A549 (cell line): Measurements from ENCODE around the gene CCRL2.

ENCODE experiments used
- MAZ ChIP-seq: fragments of 150-350 bp; IDR thresholded peaks from 2 replicates; pipeline ENCODE4 v1.6.1; 2014; ENCODE audit warnings: antibody characterized with exemption, low read depth, low read length, borderline replicate concordance
- POLR2A ChIP-seq: IDR thresholded peaks from 2 replicates; pipeline ENCODE4 v1.6.1; 2012; ENCODE audit warnings: mild to moderate bottlenecking, low read length
- RNF2 ChIP-seq: fragments of 200-600 bp; sonication (generic); IDR thresholded peaks from 2 replicates; pipeline ENCODE4 v1.6.1; 2016; ENCODE audit warnings: low read depth, mild to moderate bottlenecking, antibody characterized with exemption, moderate library complexity, borderline replicate concordance
- TF ChIP-seq, protein P1 (sequence below): fragments of >200 bp; sonication (Bioruptor Twin); formaldehyde crosslinking; IDR thresholded peaks from 3 replicates; pipeline ENCODE4 v1.5.1; 2016

DNA sequence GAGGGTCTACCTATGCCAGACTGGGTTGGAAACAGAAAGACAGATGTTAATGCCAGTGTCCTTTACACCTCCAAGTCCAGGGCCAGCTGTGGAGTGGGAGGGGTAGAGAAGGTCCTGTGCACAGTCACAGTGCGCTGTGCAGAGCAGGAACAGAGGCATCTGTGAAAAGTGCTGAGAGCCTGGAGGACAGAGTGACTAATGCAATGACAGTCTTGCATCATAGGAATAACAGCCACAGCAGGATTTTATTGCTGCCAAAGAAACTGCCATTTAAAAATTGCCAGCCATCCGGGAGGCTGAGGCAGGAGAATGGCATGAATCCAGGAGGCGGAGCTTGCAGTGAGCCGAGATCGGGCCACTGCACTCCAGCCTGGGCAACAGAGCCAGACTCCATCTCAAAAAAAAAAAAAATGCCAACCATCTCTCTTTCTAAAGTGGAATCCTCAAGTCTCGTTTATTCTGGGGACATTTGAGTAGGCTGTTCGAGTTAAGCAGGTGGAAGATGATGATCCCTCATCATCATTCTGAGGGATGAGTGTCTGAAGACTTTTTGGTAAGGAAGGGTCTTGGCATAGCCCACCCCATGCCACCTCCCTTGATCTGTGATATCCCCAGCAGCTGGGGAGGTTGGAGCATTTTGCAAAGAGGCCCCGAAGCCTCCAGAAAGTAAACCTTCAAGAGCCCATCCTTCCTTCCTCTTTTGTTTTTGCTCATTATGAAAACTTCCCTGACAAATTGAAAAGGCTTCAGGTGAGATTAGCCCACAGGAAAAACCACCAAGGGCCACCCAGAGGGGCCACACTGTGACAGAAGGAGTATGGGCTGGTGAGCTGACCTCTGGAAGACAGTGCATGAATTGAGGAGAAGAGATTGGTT is 45.4 kb upstream of the CCRL2 start:
- TF ChIP-seq POLR2A (no peak), RNF2 (no peak), MAZ (no peak)
- TF ChIP-seq, protein P1, sequence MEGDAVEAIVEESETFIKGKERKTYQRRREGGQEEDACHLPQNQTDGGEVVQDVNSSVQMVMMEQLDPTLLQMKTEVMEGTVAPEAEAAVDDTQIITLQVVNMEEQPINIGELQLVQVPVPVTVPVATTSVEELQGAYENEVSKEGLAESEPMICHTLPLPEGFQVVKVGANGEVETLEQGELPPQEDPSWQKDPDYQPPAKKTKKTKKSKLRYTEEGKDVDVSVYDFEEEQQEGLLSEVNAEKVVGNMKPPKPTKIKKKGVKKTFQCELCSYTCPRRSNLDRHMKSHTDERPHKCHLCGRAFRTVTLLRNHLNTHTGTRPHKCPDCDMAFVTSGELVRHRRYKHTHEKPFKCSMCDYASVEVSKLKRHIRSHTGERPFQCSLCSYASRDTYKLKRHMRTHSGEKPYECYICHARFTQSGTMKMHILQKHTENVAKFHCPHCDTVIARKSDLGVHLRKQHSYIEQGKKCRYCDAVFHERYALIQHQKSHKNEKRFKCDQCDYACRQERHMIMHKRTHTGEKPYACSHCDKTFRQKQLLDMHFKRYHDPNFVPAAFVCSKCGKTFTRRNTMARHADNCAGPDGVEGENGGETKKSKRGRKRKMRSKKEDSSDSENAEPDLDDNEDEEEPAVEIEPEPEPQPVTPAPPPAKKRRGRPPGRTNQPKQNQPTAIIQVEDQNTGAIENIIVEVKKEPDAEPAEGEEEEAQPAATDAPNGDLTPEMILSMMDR = no peak
